A549 (cell line): Measurements from ENCODE around the gene RSPH3.

Experiments
- MYC ChIP-seq: IDR thresholded peaks from 2 replicates; pipeline ENCODE4 v1.6.1; 2012; ENCODE audit warnings: mild to moderate bottlenecking, inconsistent platforms, low read length, improper control_type of control experiment, borderline replicate concordance
- TF ChIP-seq, protein P1 (sequence below): fragments of >200 bp; sonication (Bioruptor Twin); formaldehyde crosslinking; IDR thresholded peaks from 3 replicates; pipeline ENCODE4 v1.5.1; 2016
- TF ChIP-seq, protein P2 (sequence below): fragments of 250-450 bp; sonication (Bioruptor Pico); IDR thresholded peaks from 2 replicates; pipeline ENCODE4 v1.5.0; 2021; ENCODE audit warnings: mild to moderate bottlenecking, moderate library complexity, borderline replicate concordance

DNA sequence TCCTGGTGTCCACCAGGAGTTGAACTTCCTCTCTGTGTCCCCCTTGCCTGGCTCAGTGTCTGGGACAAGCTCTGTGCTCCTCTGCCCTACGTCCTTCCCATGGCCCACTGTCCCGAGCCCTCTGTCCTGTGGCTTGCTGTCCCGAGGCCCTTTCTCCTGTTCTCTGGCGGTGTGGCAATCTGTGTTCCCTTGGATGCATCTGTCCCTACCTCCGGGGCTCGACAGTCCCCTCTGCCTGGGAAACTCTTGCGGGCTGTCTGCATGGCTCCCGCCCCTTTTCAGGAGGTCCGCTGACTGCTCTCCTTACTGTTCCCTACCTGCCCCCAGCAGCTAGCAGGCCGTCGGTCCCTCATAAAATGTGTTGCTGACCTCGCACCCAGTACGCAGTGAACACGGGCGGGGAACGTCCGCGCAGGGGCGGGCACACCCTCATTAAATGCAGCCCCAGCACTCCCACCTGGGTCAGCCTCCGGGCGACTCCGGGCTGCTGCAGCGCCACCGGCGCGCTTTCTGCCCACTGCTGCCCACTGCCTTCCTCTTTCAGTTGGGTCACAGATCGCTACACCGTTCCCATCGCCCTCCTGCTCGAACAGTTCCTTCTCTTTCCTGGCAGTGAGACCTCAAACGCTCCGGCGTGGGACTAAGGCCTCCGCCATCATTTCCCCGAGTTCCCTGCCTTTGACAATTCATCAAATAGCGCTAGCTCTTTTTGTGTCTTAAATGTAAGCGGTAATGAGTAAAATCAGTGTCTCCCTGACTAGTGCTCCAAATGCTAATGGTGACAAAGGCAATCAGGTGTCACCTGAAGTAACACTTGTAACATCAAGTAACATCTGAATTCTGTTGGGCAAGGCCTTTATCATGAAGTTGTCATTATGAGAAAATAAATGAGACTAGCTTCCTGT lies 60.5 kb downstream of the RSPH3 start:
- TF ChIP-seq, protein P1, sequence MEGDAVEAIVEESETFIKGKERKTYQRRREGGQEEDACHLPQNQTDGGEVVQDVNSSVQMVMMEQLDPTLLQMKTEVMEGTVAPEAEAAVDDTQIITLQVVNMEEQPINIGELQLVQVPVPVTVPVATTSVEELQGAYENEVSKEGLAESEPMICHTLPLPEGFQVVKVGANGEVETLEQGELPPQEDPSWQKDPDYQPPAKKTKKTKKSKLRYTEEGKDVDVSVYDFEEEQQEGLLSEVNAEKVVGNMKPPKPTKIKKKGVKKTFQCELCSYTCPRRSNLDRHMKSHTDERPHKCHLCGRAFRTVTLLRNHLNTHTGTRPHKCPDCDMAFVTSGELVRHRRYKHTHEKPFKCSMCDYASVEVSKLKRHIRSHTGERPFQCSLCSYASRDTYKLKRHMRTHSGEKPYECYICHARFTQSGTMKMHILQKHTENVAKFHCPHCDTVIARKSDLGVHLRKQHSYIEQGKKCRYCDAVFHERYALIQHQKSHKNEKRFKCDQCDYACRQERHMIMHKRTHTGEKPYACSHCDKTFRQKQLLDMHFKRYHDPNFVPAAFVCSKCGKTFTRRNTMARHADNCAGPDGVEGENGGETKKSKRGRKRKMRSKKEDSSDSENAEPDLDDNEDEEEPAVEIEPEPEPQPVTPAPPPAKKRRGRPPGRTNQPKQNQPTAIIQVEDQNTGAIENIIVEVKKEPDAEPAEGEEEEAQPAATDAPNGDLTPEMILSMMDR, result no peak
- TF ChIP-seq, protein P2, sequence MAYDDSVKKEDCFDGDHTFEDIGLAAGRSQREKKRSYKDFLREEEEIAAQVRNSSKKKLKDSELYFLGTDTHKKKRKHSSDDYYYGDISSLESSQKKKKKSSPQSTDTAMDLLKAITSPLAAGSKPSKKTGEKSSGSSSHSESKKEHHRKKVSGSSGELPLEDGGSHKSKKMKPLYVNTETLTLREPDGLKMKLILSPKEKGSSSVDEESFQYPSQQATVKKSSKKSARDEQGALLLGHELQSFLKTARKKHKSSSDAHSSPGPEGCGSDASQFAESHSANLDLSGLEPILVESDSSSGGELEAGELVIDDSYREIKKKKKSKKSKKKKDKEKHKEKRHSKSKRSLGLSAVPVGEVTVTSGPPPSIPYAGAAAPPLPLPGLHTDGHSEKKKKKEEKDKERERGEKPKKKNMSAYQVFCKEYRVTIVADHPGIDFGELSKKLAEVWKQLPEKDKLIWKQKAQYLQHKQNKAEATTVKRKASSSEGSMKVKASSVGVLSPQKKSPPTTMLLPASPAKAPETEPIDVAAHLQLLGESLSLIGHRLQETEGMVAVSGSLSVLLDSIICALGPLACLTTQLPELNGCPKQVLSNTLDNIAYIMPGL, result no peak
- no peak for TF ChIP-seq MYC
